Ishikawa (cell line): ENCODE results near the gene RPRD2.

Experiments
- CEBPB ChIP-seq: IDR thresholded peaks from 2 replicates; pipeline ENCODE4 v1.6.1; 2012
- CREB1 ChIP-seq: IDR thresholded peaks from 2 replicates; pipeline ENCODE4 v1.6.1; 2012; ENCODE audit warnings: low read depth
- EGR1 ChIP-seq: IDR thresholded peaks from 2 replicates; pipeline ENCODE4 v1.6.1; 2012
- EP300 ChIP-seq: IDR thresholded peaks from 2 replicates; pipeline ENCODE4 v1.6.1; 2012; ENCODE audit warnings: borderline replicate concordance
- FOXM1 ChIP-seq: IDR thresholded peaks from 2 replicates; pipeline ENCODE4 v1.6.1; 2012; ENCODE audit warnings: low read depth, borderline replicate concordance
- NFIC ChIP-seq: IDR thresholded peaks from 2 replicates; pipeline ENCODE4 v1.6.1; 2012
- RAD21 ChIP-seq: IDR thresholded peaks from 2 replicates; pipeline ENCODE4 v1.6.1; 2012; ENCODE audit warnings: low read depth
- TAF1 ChIP-seq: IDR thresholded peaks from 2 replicates; pipeline ENCODE4 v1.6.1; 2012; ENCODE audit warnings: low read depth, mild to moderate bottlenecking
- TCF12 ChIP-seq: IDR thresholded peaks from 2 replicates; pipeline ENCODE4 v1.6.1; 2012; ENCODE audit warnings: low read depth
- TEAD4 ChIP-seq: IDR thresholded peaks from 2 replicates; pipeline ENCODE4 v1.6.1; 2012
- YY1 ChIP-seq: IDR thresholded peaks from 2 replicates; pipeline ENCODE4 v1.6.1; 2012; ENCODE audit warnings: low read depth
- ZBTB7A ChIP-seq: IDR thresholded peaks from 2 replicates; pipeline ENCODE4 v1.6.1; 2012; ENCODE audit warnings: low read depth
- TF ChIP-seq, protein P1 (sequence below): IDR thresholded peaks from 2 replicates; pipeline ENCODE4 v1.6.1; 2012
- TF ChIP-seq, protein P2 (sequence below): IDR thresholded peaks from 2 replicates; pipeline ENCODE4 v1.6.1; 2012
- TF ChIP-seq, protein P3 (sequence below): IDR thresholded peaks from 2 replicates; pipeline ENCODE4 v1.6.1; 2012; ENCODE audit warnings: low read depth, mild to moderate bottlenecking

The RPRD2 gene

GRCh38 chr1:150385537-150386445, 21.8 kb downstream of the RPRD2 start:
- TF ChIP-seq, protein P1, sequence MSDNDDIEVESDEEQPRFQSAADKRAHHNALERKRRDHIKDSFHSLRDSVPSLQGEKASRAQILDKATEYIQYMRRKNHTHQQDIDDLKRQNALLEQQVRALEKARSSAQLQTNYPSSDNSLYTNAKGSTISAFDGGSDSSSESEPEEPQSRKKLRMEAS, result no peak
- TF ChIP-seq CREB1 (no peak), TCF12 (no peak)

- TF ChIP-seq TEAD4 (no peak), EGR1 (no peak), ZBTB7A (no peak), RAD21 (no peak), TCF12 (no peak), NFIC (no peak), FOXM1 (no peak), CEBPB (no peak), EP300 (no peak), TAF1 (no peak), CREB1 (no peak)
- TF ChIP-seq, protein P1, result no peak
- TF ChIP-seq, protein P2, sequence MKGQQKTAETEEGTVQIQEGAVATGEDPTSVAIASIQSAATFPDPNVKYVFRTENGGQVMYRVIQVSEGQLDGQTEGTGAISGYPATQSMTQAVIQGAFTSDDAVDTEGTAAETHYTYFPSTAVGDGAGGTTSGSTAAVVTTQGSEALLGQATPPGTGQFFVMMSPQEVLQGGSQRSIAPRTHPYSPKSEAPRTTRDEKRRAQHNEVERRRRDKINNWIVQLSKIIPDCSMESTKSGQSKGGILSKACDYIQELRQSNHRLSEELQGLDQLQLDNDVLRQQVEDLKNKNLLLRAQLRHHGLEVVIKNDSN, result no peak
Measured at GRCh38 chr1:150386592-150386991, 22.6 kb downstream of the RPRD2 start.

DNA sequence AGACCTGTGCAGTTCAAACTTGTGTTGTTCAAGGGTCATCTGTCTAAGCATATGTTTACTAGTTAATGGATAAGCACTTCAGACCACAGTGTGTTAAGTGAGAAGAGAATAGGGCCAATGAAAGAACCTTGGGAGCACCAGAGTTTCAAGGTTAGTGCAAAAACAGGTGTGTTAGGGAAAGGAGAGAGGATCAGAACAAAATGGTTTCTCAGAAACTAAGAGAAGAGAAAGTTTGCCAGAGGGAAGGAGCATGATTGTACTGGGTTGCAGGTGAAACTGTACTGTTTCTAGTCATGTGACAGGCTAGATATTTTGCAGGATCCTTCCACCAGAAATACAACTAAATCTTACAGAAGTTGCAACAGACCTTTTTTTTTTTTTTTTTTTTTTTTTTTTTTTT, 23.3 kb downstream of the RPRD2 start:
- TF ChIP-seq ZBTB7A (no peak), RAD21 (no peak), EGR1 (no peak), NFIC (no peak), TCF12 (no peak), YY1 (no peak), TAF1 (no peak), TEAD4 (no peak), FOXM1 (no peak), CREB1 (no peak)
- TF ChIP-seq, protein P1, result no peak
- TF ChIP-seq, protein P3, sequence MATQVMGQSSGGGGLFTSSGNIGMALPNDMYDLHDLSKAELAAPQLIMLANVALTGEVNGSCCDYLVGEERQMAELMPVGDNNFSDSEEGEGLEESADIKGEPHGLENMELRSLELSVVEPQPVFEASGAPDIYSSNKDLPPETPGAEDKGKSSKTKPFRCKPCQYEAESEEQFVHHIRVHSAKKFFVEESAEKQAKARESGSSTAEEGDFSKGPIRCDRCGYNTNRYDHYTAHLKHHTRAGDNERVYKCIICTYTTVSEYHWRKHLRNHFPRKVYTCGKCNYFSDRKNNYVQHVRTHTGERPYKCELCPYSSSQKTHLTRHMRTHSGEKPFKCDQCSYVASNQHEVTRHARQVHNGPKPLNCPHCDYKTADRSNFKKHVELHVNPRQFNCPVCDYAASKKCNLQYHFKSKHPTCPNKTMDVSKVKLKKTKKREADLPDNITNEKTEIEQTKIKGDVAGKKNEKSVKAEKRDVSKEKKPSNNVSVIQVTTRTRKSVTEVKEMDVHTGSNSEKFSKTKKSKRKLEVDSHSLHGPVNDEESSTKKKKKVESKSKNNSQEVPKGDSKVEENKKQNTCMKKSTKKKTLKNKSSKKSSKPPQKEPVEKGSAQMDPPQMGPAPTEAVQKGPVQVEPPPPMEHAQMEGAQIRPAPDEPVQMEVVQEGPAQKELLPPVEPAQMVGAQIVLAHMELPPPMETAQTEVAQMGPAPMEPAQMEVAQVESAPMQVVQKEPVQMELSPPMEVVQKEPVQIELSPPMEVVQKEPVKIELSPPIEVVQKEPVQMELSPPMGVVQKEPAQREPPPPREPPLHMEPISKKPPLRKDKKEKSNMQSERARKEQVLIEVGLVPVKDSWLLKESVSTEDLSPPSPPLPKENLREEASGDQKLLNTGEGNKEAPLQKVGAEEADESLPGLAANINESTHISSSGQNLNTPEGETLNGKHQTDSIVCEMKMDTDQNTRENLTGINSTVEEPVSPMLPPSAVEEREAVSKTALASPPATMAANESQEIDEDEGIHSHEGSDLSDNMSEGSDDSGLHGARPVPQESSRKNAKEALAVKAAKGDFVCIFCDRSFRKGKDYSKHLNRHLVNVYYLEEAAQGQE, result no peak

GRCh38 chr1:150388241-150388640, 24.3 kb downstream of the RPRD2 start:
- no peak for TF ChIP-seq TAF1

- TF ChIP-seq, protein P1, result no peak
- TF ChIP-seq TEAD4 (no peak), ZBTB7A (no peak), NFIC (no peak), EGR1 (no peak), TCF12 (no peak)
- TF ChIP-seq, protein P2, result no peak
Measured at GRCh38 chr1:150389650-150390049, 25.7 kb downstream of the RPRD2 start.

DNA sequence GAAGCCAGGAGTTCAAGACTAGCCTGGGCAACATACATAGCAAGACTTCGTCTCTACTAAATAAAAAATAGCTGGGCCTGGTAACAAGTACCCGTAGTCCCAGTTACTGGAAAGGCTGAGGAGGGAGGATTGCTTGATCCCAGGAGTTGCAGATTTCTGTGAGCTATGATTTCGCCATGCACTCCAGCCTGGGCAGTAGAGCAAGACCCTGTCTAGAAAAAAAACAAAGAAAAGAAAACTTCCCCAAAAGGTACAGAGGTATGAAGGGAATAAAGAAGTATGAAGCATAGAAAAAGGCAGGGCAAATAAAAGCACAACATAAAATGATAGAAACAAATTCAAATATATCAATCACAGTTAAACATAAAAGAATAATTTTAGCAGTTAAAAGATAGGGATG, 28.7 kb downstream of the RPRD2 start:
- TF ChIP-seq FOXM1 (no peak), TEAD4 (no peak), CREB1 (no peak), ZBTB7A (no peak), RAD21 (no peak), TCF12 (no peak), EGR1 (no peak), NFIC (no peak)
- TF ChIP-seq, protein P1, result no peak

GRCh38 chr1:150397392-150398032, 33.6 kb downstream of the RPRD2 start:
- no peak for TF ChIP-seq EP300
- TF ChIP-seq, protein P1, result no peak
- TF ChIP-seq, protein P2, result no peak
